NCI-H2171 treated with DMSO at 0.1 percent for 48 hours (cell line): ENCODE data around the gene AR.
A peak's percentile ranks its signal among the peaks of the same experiment; 100 is the strongest.

Source experiments
- DNase-seq: peaks from one replicate; lab custom pipeline; 2025; lab: John Stamatoyannopoulos, UW

AR gene

GRCh38 chrX:67543818-67544217, at the start of gene AR:
AR (plus strand) TSS chrX:67544021; CDS start chrX:67545147, 1,126 bp downstream.
- DNase-seq = peak; percentile 32

GRCh38 chrX:67500617-67501016, 43.2 kb upstream of the AR start:
- no peak for DNase-seq

- DNase-seq = no peak
Observed at GRCh38 chrX:67503004-67503403, 40.8 kb upstream of the AR start.

DNA sequence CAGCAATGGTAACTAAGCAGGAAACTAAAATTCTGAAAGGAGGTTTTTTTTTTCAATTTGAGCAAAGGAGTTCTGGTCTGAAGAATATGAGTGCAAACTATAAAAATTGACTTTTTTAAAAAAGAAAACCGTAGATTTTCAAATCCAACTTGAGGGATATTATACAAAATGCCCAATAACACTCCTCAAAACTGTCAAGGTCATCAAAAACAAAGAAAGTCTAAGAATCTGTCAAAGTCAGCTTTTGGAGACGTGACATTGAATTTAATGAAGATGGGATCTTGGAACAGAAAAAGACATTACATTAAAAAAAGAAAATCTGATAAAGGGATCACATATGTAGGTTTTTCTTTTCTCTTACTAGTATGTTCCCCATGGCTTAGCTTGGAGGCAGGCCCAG, 40.4 kb upstream of the AR start:
- DNase-seq = no peak

DNA sequence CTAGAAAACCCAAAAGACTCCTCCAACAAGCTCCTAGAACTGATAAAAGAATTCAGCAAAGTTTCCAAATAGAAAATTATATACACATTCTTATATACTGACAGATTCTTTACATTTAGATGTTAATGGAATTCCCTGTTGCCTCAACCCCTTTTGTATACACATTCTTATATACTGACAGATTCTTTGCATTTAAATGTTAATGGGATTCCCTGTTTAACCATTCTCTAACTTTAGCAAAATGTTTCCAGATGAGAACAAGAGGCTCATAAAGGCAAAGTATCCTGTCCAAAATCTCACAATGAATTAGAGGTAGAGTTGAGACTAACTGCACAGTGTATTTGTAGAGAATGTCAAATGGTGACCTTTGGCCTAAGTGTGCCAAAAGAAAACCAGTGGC, 23.1 kb upstream of the AR start:
- DNase-seq = no peak

DNA sequence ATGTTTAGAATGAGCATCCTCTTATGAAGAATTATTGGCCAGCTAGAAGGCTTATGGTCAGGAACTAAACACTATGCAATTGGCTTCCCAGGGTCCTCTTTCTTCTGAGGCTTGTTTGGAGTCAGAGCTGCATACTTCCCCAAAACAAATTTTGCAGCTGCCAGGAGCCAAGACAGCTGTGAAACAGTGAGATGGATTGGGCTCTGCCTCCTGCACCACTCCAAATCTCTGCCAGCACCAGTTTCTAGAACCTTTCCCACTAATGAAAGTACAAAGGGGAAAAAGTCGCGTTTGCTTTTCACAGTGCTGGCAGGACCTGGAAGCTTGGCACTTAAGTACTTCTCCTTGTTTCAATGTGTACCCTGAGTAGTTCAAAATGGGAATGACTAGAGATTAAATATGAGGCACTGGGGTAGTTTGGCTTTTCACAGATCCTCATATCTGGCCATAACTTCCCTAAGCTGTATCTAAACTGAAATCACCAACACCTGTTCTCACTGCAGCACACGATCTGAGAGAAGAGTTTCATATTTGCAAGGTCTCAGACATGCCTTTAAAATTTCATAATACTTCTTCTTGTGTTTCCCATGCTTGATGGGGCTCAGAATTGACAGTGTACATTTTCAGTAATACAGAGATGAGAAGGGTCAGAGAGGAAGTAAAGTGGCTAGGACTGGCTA, 20.7 kb upstream of the AR start:
- no peak for DNase-seq

- no peak for DNase-seq
Observed at GRCh38 chrX:67523932-67524331, 19.9 kb upstream of the AR start.

GRCh38 chrX:67524428-67524827, 19.4 kb upstream of the AR start:
- no peak for DNase-seq

DNA sequence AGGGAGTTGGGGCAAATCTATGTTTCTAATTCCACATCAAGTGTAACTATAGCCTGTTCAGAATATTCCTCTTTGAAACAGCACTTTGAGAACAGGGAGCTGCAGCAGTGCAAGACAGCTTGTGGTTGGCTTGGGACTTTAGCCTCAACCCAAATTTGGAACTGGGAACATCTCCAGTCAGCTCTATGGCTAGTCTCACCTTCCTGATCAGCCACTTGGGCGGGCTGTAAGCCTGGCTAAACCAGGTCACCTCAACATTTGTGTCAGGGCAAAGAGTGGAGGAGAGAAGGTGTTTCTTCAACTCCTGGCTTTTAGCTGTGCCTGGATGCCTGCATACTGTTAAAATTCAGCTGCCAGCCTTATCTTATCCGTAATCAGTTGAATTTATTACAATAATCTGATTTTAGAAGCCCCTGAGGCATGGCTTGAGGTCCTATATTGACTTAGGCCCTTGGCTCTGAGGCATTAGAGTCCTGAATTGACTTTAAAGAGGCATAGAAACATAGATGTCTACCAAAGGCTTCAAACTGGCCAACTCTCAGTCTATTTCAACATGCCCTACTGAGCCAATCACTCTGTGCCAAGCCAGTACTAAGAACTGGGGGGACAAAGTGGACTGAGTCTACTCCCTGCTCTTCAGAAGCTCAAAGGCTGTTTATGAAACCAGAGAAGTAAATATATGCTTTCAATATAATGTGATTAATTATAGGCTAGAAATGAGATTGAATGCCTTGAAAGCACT, 18.7 kb upstream of the AR start:
- DNase-seq = no peak

DNA sequence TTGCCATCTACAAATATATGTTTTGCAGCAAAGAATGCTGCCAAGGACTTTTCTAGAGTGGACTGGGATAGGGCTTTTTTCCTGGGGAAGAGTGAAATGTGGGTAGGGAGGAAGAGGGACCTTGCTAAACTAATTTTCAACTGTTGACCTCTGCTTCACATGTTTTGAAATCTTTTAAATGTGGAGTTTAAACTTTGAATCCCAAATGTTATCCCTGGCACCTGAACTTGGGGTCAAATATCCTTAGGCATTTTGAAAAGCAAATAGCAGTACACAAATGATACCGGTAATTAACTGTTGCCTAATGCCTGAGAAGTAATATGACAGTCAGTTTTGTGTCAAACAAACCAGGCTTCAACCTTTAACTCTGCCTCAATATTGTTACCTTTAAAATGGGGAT, 7.3 kb upstream of the AR start:
- DNase-seq = no peak

GRCh38 chrX:67538383-67538782, 5.4 kb upstream of the AR start:
- DNase-seq = no peak

GRCh38 chrX:67544281-67545035, 637 bp downstream of the AR start:
- DNase-seq = peak; percentile 18

- peak; percentile 43 for DNase-seq
Observed at GRCh38 chrX:67545036-67545821, 1.4 kb downstream of the AR start.

DNA sequence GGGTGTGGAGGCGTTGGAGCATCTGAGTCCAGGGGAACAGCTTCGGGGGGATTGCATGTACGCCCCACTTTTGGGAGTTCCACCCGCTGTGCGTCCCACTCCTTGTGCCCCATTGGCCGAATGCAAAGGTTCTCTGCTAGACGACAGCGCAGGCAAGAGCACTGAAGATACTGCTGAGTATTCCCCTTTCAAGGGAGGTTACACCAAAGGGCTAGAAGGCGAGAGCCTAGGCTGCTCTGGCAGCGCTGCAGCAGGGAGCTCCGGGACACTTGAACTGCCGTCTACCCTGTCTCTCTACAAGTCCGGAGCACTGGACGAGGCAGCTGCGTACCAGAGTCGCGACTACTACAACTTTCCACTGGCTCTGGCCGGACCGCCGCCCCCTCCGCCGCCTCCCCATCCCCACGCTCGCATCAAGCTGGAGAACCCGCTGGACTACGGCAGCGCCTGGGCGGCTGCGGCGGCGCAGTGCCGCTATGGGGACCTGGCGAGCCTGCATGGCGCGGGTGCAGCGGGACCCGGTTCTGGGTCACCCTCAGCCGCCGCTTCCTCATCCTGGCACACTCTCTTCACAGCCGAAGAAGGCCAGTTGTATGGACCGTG, 2.2 kb downstream of the AR start:
- DNase-seq = peak; percentile 13

DNA sequence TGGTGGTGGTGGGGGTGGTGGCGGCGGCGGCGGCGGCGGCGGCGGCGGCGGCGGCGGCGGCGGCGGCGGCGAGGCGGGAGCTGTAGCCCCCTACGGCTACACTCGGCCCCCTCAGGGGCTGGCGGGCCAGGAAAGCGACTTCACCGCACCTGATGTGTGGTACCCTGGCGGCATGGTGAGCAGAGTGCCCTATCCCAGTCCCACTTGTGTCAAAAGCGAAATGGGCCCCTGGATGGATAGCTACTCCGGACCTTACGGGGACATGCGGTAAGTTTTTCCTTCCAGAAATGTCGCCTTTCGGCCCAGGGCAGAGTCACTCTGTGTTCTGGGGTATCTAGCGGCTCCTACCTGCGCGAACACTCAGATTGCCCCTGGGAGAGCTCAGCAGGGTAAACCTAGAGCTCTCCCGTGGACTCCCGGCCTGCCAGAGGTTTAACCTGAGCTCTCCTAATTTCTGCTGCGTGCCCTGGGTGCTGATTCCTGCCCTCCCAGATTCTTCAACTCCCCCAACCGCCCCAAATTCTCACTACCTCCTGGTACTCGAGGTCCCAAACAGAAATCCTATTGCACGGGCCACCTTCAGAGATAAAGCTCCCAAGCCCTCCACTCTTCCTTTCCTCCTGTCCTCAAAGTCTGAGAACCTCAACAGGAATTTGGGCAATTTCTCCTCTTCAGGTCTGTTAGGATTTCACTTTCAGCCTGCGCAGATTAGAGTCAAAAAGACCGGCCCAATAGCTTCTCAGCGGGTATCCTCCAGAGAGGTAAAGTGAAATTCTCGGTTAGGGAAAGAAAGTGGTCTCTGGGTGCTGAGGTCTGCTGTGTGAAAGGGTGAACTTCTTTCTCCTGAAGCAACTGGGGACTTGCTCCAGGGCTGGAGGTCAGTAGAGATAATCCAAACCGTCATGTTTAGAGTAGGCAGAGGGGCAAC, 2.9 kb downstream of the AR start:
- no peak for DNase-seq

DNA sequence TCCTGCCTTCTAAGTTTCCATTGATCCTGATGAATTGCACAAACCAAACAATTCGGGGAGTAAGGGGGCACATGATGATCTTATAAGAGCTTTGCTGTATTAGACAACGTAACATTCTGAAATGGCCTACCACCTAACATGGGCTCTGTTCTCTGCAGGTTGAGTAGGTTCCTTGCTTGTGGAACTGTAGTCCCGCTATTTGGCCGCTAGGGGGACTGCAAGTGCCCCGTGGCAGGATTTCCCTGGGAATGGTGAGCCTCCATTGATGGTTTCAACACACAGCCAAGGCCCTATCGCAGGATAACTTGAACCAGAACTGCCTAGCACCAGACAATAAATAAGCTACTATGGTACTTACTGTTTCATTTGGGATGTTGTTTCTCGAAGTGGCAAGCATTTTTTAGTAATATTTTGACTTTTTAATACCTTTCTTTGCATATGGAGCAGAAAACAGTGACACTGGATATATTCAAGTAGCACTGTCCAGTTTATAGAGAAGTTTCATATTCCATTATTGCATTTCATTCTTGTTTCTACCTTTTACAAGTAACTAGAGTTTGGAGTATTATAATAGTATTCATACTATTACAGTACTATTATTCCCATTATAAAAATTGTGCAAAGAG, 11.9 kb downstream of the AR start:
- peak; percentile 19 for DNase-seq

GRCh38 chrX:67558267-67558666, 14.4 kb downstream of the AR start:
- DNase-seq = no peak

GRCh38 chrX:67563469-67564448, 19.9 kb downstream of the AR start:
- DNase-seq = no peak

- no peak for DNase-seq
Observed at GRCh38 chrX:67564475-67564874, 20.7 kb downstream of the AR start.
